DND-41 (cell line): Measurements from ENCODE around the gene PHYH.

ENCODE experiments used
- ATAC-seq: fragments of 200-7000 bp; cut with Tn5 transposase; 3 replicates; pipeline ENCODE4 v1.9.1; 2021; ENCODE audit warnings: low read depth; ENCODE audit not compliant: insufficient read depth
- DNase-seq: peaks from one replicate; pipeline ENCODE4 v3.0.0-alpha.2; 2020
- H2AFZ ChIP-seq: 2 replicates; pipeline ENCODE4 v1.6.0; 2012; ENCODE audit warnings: low read depth, low read length
- H3K27ac ChIP-seq: 2 replicates; pipeline ENCODE4 v1.5.1; 2012; ENCODE audit warnings: low read length, inconsistent platforms
- H3K27me3 ChIP-seq: fragments of 200-600 bp; sonication (generic); 2 replicates; pipeline ENCODE4 v1.6.0; 2012; ENCODE audit warnings: low read length, mild to moderate bottlenecking, inconsistent platforms; ENCODE audit not compliant: insufficient read depth, poor library complexity
- H3K36me3 ChIP-seq: 2 replicates; pipeline ENCODE4 v1.5.1; 2012; ENCODE audit warnings: low read length, inconsistent platforms; ENCODE audit not compliant: insufficient read depth
- H3K4me1 ChIP-seq: 2 replicates; pipeline ENCODE4 v1.5.1; 2012; ENCODE audit warnings: mild to moderate bottlenecking, low read length; ENCODE audit not compliant: insufficient read depth
- H3K4me2 ChIP-seq: 2 replicates; pipeline ENCODE4 v1.6.0; 2012; ENCODE audit warnings: mild to moderate bottlenecking, moderate library complexity, low read length, inconsistent platforms; ENCODE audit not compliant: insufficient read depth
- H3K4me3 ChIP-seq, 2 experiments: fragments of 200-600 bp in 1 of 2; shearing (Covaris generic) in 1 of 2; 2 replicates each; pipeline ENCODE4 v1.5.1; 2012 to 2016; ENCODE audit warnings: inconsistent platforms in 2 of 2, low read length in 2 of 2, mild to moderate bottlenecking in 2 of 2, low read depth in 1 of 2, moderate library complexity in 1 of 2
- H3K79me2 ChIP-seq: 2 replicates; pipeline ENCODE4 v1.6.0; 2012; ENCODE audit warnings: low read length, inconsistent platforms; ENCODE audit not compliant: insufficient read depth
- H3K9ac ChIP-seq: 2 replicates; pipeline ENCODE4 v1.6.0; 2012; ENCODE audit warnings: low read depth, mild to moderate bottlenecking, inconsistent platforms, low read length, moderate library complexity
- H3K9me3 ChIP-seq: 2 replicates; pipeline ENCODE4 v1.5.1; 2012; ENCODE audit warnings: low read length, moderate library complexity, mild to moderate bottlenecking, inconsistent platforms; ENCODE audit not compliant: insufficient read depth, severe bottlenecking
- H4K20me1 ChIP-seq: 2 replicates; pipeline ENCODE4 v1.6.0; 2012; ENCODE audit warnings: low read length; ENCODE audit not compliant: insufficient read depth
- CTCF ChIP-seq: IDR thresholded peaks from 2 replicates; pipeline ENCODE4 v1.5.1; 2012; ENCODE audit warnings: borderline replicate concordance, low read length, moderate library complexity, mild to moderate bottlenecking; ENCODE audit not compliant: poor library complexity, severe bottlenecking; ENCODE audit errors: extremely low read depth
- EZH2 ChIP-seq: IDR thresholded peaks from 3 replicates; pipeline ENCODE4 v1.6.1; 2012; ENCODE audit warnings: borderline replicate concordance, low read depth, mild to moderate bottlenecking, moderate library complexity, low read length, inconsistent platforms; ENCODE audit not compliant: severe bottlenecking

The PHYH gene

GRCh38 chr10:13298748-13299436 lies 972 bp downstream of the PHYH start:
- Histone ChIP-seq H3K27me3 (no peaks in the 10 kb centered on the region), H3K9ac (peak overlapping the region; percentile 82), H3K4me1 (peaks cover 37% of the 10 kb centered on the region), H4K20me1 (no peaks in the 10 kb centered on the region), H3K36me3 (no peaks in the 10 kb centered on the region), H3K4me3 (peak overlapping the region; percentile 78 to 86; a peak in 3 of 4 replicates), H2AFZ (peak overlapping the region; percentile 90), H3K9me3 (no peaks in the 10 kb centered on the region), H3K27ac (no peak overlapping the region), H3K79me2 (peaks cover 6% of the 10 kb centered on the region), H3K4me2 (peak overlapping the region; percentile 92)
- DNase-seq = no peak
- TF ChIP-seq EZH2 (no peak), CTCF (no peak)
- ATAC-seq = no peak

GRCh38 chr10:13296476-13296875 lies 3.4 kb downstream of the PHYH start:
- no peak overlapping the region for H2AFZ ChIP-seq
- no peaks in the 10 kb centered on the region for H3K9me3 ChIP-seq
- no peak for DNase-seq
- peaks cover 6% of the 10 kb centered on the region for H3K79me2 ChIP-seq
- no peaks in the 10 kb centered on the region for H3K27me3 ChIP-seq
- H3K4me2 ChIP-seq = no peak overlapping the region
- peaks cover 24% of the 10 kb centered on the region for H3K4me1 ChIP-seq
- H3K36me3 ChIP-seq = no peaks in the 10 kb centered on the region
- H3K9ac ChIP-seq = no peak overlapping the region
- no peak overlapping the region for H3K4me3 ChIP-seq
- TF ChIP-seq EZH2 = no peak
- TF ChIP-seq CTCF = no peak
- ATAC-seq = no peak
- H3K27ac ChIP-seq = no peak overlapping the region
- H4K20me1 ChIP-seq = no peaks in the 10 kb centered on the region

- Histone ChIP-seq H3K4me3 (no peak overlapping the region), H3K4me2 (no peak overlapping the region), H3K27me3 (no peaks in the 10 kb centered on the region), H3K79me2 (no peaks in the 10 kb centered on the region), H3K4me1 (peaks cover 9% of the 10 kb centered on the region), H3K9me3 (no peaks in the 10 kb centered on the region), H3K9ac (no peak overlapping the region), H3K36me3 (no peaks in the 10 kb centered on the region), H3K27ac (no peak overlapping the region), H2AFZ (no peak overlapping the region), H4K20me1 (no peaks in the 10 kb centered on the region)
- ATAC-seq (no peak), DNase-seq (no peak)
- TF ChIP-seq CTCF = no peak
- TF ChIP-seq EZH2 = no peak
Measured at GRCh38 chr10:13294784-13295183, 5.1 kb downstream of the PHYH start.
